OCI-LY3 (cell line): ENCODE data around the gene ACSM6.

Source experiments
- CTCF ChIP-seq: fragments of 200-600, 300-600 bp; sonication (generic); IDR thresholded peaks from 2 replicates; pipeline ENCODE4 v1.5.1; 2014; ENCODE audit warnings: antibody characterized with exemption, low read length, low read depth
- EZH2phosphoT487 ChIP-seq: fragments of 200-600 bp; shearing (Covaris generic); IDR thresholded peaks from 2 replicates; pipeline ENCODE4 v1.6.1; 2018; ENCODE audit warnings: antibody characterized with exemption, mixed run types, low read depth

DNA sequence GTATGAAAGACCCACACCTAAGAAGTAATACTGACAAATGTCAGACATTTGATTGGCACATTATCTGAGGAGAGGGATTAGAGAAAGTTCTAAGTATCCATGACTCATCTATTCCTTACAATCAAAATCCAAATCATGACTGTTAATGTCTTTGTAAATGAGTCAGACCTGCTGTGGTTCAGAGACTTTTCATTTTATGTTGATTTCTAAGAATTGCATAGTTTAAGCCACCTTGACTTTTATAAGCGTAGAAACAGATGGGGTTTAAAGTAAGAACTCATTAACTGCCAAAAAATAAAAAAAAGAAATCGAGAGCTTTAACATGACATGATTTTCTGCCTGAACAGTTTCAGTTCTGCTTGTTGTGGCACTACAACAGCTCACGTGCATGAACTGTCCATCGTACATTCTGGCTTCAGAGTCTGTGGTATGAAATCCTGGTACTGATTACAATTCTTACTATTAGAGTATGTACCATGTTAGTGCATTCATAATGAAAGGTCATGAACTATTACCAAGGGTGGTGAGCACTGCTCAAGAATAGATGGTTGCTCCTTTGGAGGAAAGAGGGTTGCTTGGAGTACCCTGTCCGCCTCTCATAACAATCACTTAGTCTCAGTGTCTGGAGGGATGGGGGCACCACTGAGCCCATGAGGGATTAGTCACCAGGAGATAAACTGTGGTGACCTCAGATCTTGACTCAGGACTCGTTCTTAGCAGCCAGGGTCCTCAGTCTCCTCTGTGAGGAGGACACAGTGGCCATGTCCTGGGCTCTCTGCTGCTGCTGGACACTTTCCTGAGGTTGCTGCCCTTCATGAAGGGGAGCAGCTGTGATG lies 42.2 kb downstream of the ACSM6 start:
- no peak for TF ChIP-seq CTCF
- peak; percentile 96 for TF ChIP-seq EZH2phosphoT487
